B cell (primary cell): ENCODE data around the gene TTC23L. TPM values are rescaled to one million over a fixed set of nuclear protein-coding genes. Genes with fewer than 3 reads are reported as not detected.

Experiments used
- ATAC-seq: fragments of 200-7000 bp; cut with Tn5 transposase; one replicate; pipeline ENCODE4 v1.10.0; 2021; ENCODE audit warnings: low read depth, mild to moderate bottlenecking, moderate number of reproducible peaks, moderate library complexity
- CTCF ChIA-PET: fragments of 350-600 bp; sonication (Branson Sonifier 250); formaldehyde crosslinking; loops from one replicate; lab custom pipeline; 2021; ENCODE audit warnings: antibody characterized with exemption, inconsistent platforms; lab: Charles Lee
- POLR2A ChIA-PET: fragments of 350-600 bp; sonication (Branson Sonifier 250); formaldehyde crosslinking; loops from one replicate; lab custom pipeline; 2021; ENCODE audit warnings: antibody characterized with exemption; lab: Charles Lee
- DNase-seq: peaks from one replicate; pipeline ENCODE4 v3.0.0; 2013
- H2AFZ ChIP-seq: 2 replicates; pipeline ENCODE4 v1.6.1; 2012; ENCODE audit warnings: mild to moderate bottlenecking, low read depth, low read length; ENCODE audit not compliant: insufficient read depth, poor library complexity, severe bottlenecking
- H3K27ac ChIP-seq, 2 donors: 1 replicate in 1 of 2; 2 replicates in 1 of 2; pipeline ENCODE4 v1.5.1; 2012 to 2013; ENCODE audit warnings: low read length in 2 of 2, mild to moderate bottlenecking in 2 of 2, moderate library complexity in 1 of 2
- H3K27me3 ChIP-seq, 4 experiments: fragments of 200-600 bp in 1 of 4; sonication (generic) in 1 of 4; replicated peaks in 1 of 4; 1 replicate in 2 of 4; 2 replicates in 2 of 4; pipeline versions ENCODE4 v1.6.1 to v1.7.0; 2013 to 2016; ENCODE audit warnings: low read length in 3 of 4, mild to moderate bottlenecking in 2 of 4, mixed read lengths in 1 of 4, moderate library complexity in 1 of 4; ENCODE audit not compliant: insufficient read depth in 4 of 4, control insufficient read depth in 3 of 4; ENCODE audit errors: control extremely low read depth in 1 of 4
- H3K36me3 ChIP-seq, 2 experiments: replicated peaks in 1 of 2; 1 replicate in 1 of 2; 2 replicates in 1 of 2; pipeline versions ENCODE4 v1.6.1 to v1.7.1; 2013; ENCODE audit warnings: low read length in 1 of 2; ENCODE audit not compliant: insufficient read depth in 2 of 2, control insufficient read depth in 1 of 2; ENCODE audit errors: control extremely low read depth in 1 of 2, extremely low read depth in 1 of 2
- H3K4me1 ChIP-seq, 2 donors: fragments of 200-600 bp in 1 of 2; sonication (generic) in 1 of 2; 1 replicate in 1 of 2; 2 replicates in 1 of 2; pipeline versions ENCODE4 v1.5.1 to v1.6.1; 2013 to 2017; ENCODE audit warnings: low read length in 2 of 2; ENCODE audit not compliant: control insufficient read depth in 2 of 2, insufficient read depth in 2 of 2
- H3K4me2 ChIP-seq: replicated peaks from 2 replicates; pipeline ENCODE3; 2012; ENCODE audit warnings: mild to moderate bottlenecking, low read depth, low read length; ENCODE audit not compliant: poor library complexity, severe bottlenecking
- H3K4me3 ChIP-seq, 5 experiments: fragments of 200-600 bp in 1 of 5; sonication (generic) in 1 of 5; 1 replicate in 3 of 5; 2 replicates in 2 of 5; pipeline versions ENCODE4 v1.5.1 to v1.7.0; 2011 to 2016; ENCODE audit warnings: low read length in 4 of 5, mild to moderate bottlenecking in 4 of 5, low read depth in 2 of 5, control low read depth in 1 of 5, moderate library complexity in 1 of 5; ENCODE audit not compliant: insufficient read depth in 1 of 5; ENCODE audit errors: control extremely low read depth in 1 of 5, extremely low read depth in 1 of 5
- H3K79me2 ChIP-seq: fragments of 200-600 bp; sonication (generic); one replicate; pipeline ENCODE4 v1.6.0; 2016; ENCODE audit warnings: low read length; ENCODE audit not compliant: control insufficient read depth, insufficient read depth
- H3K9ac ChIP-seq: fragments of 200-600 bp; sonication (generic); 2 replicates; pipeline ENCODE4 v1.6.1; 2017; ENCODE audit warnings: mild to moderate bottlenecking, low read length, moderate library complexity
- H3K9me3 ChIP-seq, 3 donors: one replicate each; pipeline versions ENCODE4 v1.6.1 to v1.7.1; 2013; ENCODE audit warnings: low read length in 2 of 3; ENCODE audit not compliant: control insufficient read depth in 2 of 3, insufficient read depth in 1 of 3; ENCODE audit errors: control extremely low read depth in 1 of 3
- H4K20me1 ChIP-seq: 2 replicates; pipeline ENCODE4 v1.6.0; 2012; ENCODE audit warnings: mild to moderate bottlenecking, low read length; ENCODE audit not compliant: insufficient read depth, control insufficient read depth, poor library complexity, severe bottlenecking
- H3K27ac Mint-ChIP-seq: one replicate; pipeline ENCODE4 v1.8.0; 2021; ENCODE audit warnings: mixed read lengths
- H3K27me3 Mint-ChIP-seq: one replicate; pipeline ENCODE4 v1.8.0; 2021; ENCODE audit warnings: mixed read lengths
- H3K4me1 Mint-ChIP-seq: one replicate; pipeline ENCODE4 v1.8.0; 2021; ENCODE audit warnings: mixed read lengths
- H3K4me3 Mint-ChIP-seq: one replicate; pipeline ENCODE4 v1.8.0; 2021; ENCODE audit warnings: mixed read lengths
- H3K9me3 Mint-ChIP-seq: one replicate; pipeline ENCODE4 v1.8.0; 2022; ENCODE audit warnings: mixed read lengths; ENCODE audit not compliant: insufficient read depth
- EZH2 ChIP-seq: IDR thresholded peaks from 2 replicates; pipeline ENCODE4 v1.6.1; 2012; ENCODE audit warnings: borderline replicate concordance, low read depth, mild to moderate bottlenecking, moderate library complexity, low read length; ENCODE audit not compliant: insufficient read depth, poor library complexity, severe bottlenecking
- WGBS: methylation state at CpG from one replicate; pipeline ENCODE4 v1.1.5; 2013; ENCODE audit warnings: missing lambda C conversion rate; ENCODE audit not compliant: insufficient coverage; 5-methylcytosine and 5-hydroxymethylcytosine counted together
- intact Hi-C: fragments of 100-400 bp; cut with micrococcal nuclease; formaldehyde crosslinking; loops from one replicate; pipeline ENCODE4 v1.10.0; 2022
- polyA plus RNA-seq: library from polyadenylated mRNA; depleted of rRNA; stranded (reverse); fragments of >200 nt; gene quantifications from 2 replicates; pipeline ENCODE4 v1.2.3, GENCODE V29; 2012
- total RNA-seq, 2 donors: library from RNA; stranded (reverse); fragments of 120-200 nt in 1 of 2; gene quantifications; 1 replicate in 1 of 2; 2 replicates in 1 of 2; pipeline versions ENCODE4 v1.2.3 to v1.2.4, GENCODE V29; 2013 to 2022
- TF ChIP-seq, protein P1 (sequence below): fragments of 200-600 bp; IDR thresholded peaks from one replicate; pipeline ENCODE4 v1.8.0; 2022; ENCODE audit warnings: antibody characterized with exemption, mild to moderate bottlenecking

TTC23L gene
- total and polyA plus RNA-seq, 2 donors (not counting 1 experiment from before 2014, with no cell fraction given) = 0.03 to 0.15 TPM

DNA sequence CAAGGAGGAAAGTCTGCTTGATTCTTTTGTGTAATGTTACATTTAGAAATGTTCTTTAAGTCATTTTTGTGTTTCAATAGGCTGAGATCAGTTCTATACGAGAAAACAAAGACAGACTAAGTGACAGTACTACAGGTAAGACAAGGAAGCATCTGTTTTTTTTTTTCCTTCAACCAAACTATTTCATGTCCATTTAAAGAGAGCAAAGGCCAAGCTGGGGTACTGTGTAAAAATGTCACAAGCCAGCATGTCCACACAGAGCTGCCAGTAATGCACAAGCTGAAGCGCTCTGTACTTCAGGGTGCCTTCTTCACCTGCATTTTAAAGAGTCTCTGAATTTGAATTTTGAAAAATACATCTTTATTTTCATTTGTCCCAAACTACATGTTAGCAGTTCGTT lies 20.2 kb upstream of the TTC23L start:
- ATAC-seq = no peak

DNA sequence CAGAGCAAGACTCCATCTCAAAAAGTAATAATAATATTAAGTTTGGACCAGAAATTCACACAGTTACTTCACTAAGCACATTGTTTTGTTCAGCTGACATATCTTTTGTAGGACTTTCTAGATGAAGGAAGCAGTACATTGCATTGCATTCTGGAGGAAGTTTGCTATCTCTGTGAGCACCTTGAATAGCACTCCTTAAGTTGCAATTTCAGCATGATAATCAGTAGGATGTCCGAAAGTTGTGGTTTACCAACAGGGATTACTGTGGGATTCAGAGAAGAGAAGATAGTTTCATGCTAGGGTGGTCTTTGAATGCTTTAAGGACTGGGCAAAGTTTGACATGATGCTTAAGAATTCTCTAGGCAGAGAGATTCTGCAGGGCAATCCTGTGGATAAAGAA lies 18.4 kb upstream of the TTC23L start:
- no peaks in the 10 kb centered on the region for H3K79me2 ChIP-seq
- H3K4me3 ChIP-seq = no peak overlapping the region
- ChIA-PET CTCF (no interaction called here), POLR2A (no interaction called here)
- H3K4me3 Mint-ChIP-seq = no peak overlapping the region
- ATAC-seq = no peak
- intact Hi-C loops = no loop called here
- H3K27ac Mint-ChIP-seq = no peak overlapping the region
- no peak overlapping the region for H3K27ac ChIP-seq
- H3K4me2 ChIP-seq = no peak overlapping the region
- H3K9me3 ChIP-seq = no peaks in the 10 kb centered on the region
- no peak for DNase-seq
- H3K9me3 Mint-ChIP-seq = no peaks in the 10 kb centered on the region
- no peak overlapping the region for H3K9ac ChIP-seq
- no peaks in the 10 kb centered on the region for H4K20me1 ChIP-seq
- no peak overlapping the region for H2AFZ ChIP-seq
- WGBS = 75% methylated on average over 1 of the region's 1 CpG
- H3K4me1 ChIP-seq = no peaks in the 10 kb centered on the region
- no peaks in the 10 kb centered on the region for H3K4me1 Mint-ChIP-seq
- TF ChIP-seq EZH2 = no peak
- TF ChIP-seq, protein P1, sequence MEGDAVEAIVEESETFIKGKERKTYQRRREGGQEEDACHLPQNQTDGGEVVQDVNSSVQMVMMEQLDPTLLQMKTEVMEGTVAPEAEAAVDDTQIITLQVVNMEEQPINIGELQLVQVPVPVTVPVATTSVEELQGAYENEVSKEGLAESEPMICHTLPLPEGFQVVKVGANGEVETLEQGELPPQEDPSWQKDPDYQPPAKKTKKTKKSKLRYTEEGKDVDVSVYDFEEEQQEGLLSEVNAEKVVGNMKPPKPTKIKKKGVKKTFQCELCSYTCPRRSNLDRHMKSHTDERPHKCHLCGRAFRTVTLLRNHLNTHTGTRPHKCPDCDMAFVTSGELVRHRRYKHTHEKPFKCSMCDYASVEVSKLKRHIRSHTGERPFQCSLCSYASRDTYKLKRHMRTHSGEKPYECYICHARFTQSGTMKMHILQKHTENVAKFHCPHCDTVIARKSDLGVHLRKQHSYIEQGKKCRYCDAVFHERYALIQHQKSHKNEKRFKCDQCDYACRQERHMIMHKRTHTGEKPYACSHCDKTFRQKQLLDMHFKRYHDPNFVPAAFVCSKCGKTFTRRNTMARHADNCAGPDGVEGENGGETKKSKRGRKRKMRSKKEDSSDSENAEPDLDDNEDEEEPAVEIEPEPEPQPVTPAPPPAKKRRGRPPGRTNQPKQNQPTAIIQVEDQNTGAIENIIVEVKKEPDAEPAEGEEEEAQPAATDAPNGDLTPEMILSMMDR = no peak
- H3K36me3 ChIP-seq = no peaks in the 10 kb centered on the region
- no peaks in the 10 kb centered on the region for H3K27me3 ChIP-seq
- H3K27me3 Mint-ChIP-seq = peaks cover 8% of the 10 kb centered on the region

More for the DNA sequence above, 20.2 kb upstream of the TTC23L start:
- POLR2A ChIA-PET = no interaction called here
- intact Hi-C loops = no loop called here
- TF ChIP-seq, protein P1 = no peak
- no peak for TF ChIP-seq EZH2
- Mint-ChIP-seq H3K4me1 (no peaks in the 10 kb centered on the region), H3K27me3 (peaks cover 11% of the 10 kb centered on the region), H3K9me3 (no peaks in the 10 kb centered on the region), H3K27ac (no peak overlapping the region), H3K4me3 (no peak overlapping the region)
- H3K27me3 ChIP-seq = no peaks in the 10 kb centered on the region
- H3K79me2 ChIP-seq = no peaks in the 10 kb centered on the region
- no peak for DNase-seq
- CTCF ChIA-PET = no interaction called here
- H3K9me3 ChIP-seq = no peaks in the 10 kb centered on the region
- H4K20me1 ChIP-seq = no peaks in the 10 kb centered on the region
- H2AFZ ChIP-seq = no peak overlapping the region
- H3K9ac ChIP-seq = no peak overlapping the region
- H3K4me1 ChIP-seq = no peaks in the 10 kb centered on the region
- no peak overlapping the region for H3K4me3 ChIP-seq
- no CpG with 5 or more reads among the region's 3 CpGs for WGBS
- no peak overlapping the region for H3K4me2 ChIP-seq
- no peaks in the 10 kb centered on the region for H3K36me3 ChIP-seq
- no peak overlapping the region for H3K27ac ChIP-seq
